ENCODE measurements around the gene PECR. TPM values are rescaled to one million over a fixed set of nuclear protein-coding genes. Genes with fewer than 3 reads are reported as not detected.
"Not testable (repeated sequence)": the region's sequence is repeated elsewhere in the genome, so short reads cannot be mapped to it uniquely, and the experiment has no call there.

The PECR gene
- total RNA-seq, 3 donors from 2014 or later, result 19.6 to 31.8 (median 28.8) TPM

- DNase-seq, result no peak
- Histone ChIP-seq H3K9me3 (no peaks in the 10 kb centered on the region), H3K36me3 (ENCODE audit: low read depth) (no peaks in the 10 kb centered on the region), H3K4me1 (ENCODE audit: low read depth) (no peaks in the 10 kb centered on the region), H3K4me3 (no peak overlapping the region)
- intact Hi-C loops (cut with DNase I, micrococcal nuclease), result no loop called here
- no peak for TF ChIP-seq CTCF (IDR thresholded peaks at IDR 0.05)
- ATAC-seq, result no peak
Observed at GRCh38 chr2:215997219-215997618, 84.4 kb downstream of the PECR start.

- intact Hi-C loops (cut with DNase I, micrococcal nuclease), result no loop called here
- Histone ChIP-seq H3K4me3 (no peak overlapping the region), H3K36me3 (ENCODE audit: low read depth) (no peaks in the 10 kb centered on the region), H3K9me3 (no peaks in the 10 kb centered on the region), H3K4me1 (ENCODE audit: low read depth) (no peaks in the 10 kb centered on the region)
- ATAC-seq, result no peak
- TF ChIP-seq CTCF (IDR thresholded peaks at IDR 0.05), result no peak
- no peak for DNase-seq
Observed at GRCh38 chr2:215994911-215995310, 86.7 kb downstream of the PECR start.

- H3K9me3 ChIP-seq; H3K36me3 ChIP-seq (ENCODE audit: low read depth); intact Hi-C loops (cut with DNase I, micrococcal nuclease); DNase-seq; H3K4me1 ChIP-seq (ENCODE audit: low read depth); H3K4me3 ChIP-seq; ATAC-seq: not testable (repeated sequence)
Observed at GRCh38 chr2:215988556-215989207, 92.9 kb downstream of the PECR start.

Other genes with a start within 250 kb of the PECR start
- gene MREG, start 68.3 kb downstream of the PECR start, total RNA-seq, result 10 to 100 TPM in 1 of 3 donors, 1 to 10 TPM in 2; 5.7 to 10.9 (median 8.5) TPM
- under 1 TPM; 0.29 to 0.76 (median 0.39) TPM for gene TMEM169, start 110 bp upstream of the PECR start, total RNA-seq
- gene XRCC5, start 27.5 kb upstream of the PECR start, total RNA-seq, result 100 to 1,000 TPM; 169 to 207 (median 175) TPM

Data from mucosa of descending colon (tissue), 3 donors.